Stimulated activated CD8-positive, alpha-beta memory T cell treated with anti-CD3 and anti-CD28 coated beads, Interleukin-2, amount 100 ng/mL, for 48 hours (primary cell): ENCODE measurements around the gene PROX1.

ENCODE experiments used
- DNase-seq, 2 donors: peaks; one replicate each; pipeline ENCODE4 v3.0.0-alpha.2; 2020; ENCODE audit warnings: low read depth in 2 of 2

Gene PROX1

DNA sequence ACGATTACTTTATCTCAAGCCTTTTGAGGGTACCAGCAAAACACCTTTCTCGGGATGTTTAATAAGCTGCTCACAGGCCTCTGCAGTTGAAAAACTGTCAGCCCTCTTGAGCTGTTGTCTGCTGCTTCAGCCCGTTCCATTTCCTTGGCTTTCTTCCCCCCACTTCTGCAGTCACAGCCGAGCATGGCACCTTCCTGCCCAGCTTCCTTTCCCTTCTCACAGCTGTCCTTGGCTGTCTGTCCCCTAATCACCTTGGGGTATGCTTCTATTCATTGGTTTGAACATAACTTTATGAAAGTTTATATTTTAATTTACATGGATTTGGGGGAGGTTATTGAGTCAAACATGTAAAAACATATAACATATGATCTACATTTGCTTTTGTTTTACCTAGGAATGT, 6.9 kb upstream of the PROX1 start:
- no peak for DNase-seq

DNA sequence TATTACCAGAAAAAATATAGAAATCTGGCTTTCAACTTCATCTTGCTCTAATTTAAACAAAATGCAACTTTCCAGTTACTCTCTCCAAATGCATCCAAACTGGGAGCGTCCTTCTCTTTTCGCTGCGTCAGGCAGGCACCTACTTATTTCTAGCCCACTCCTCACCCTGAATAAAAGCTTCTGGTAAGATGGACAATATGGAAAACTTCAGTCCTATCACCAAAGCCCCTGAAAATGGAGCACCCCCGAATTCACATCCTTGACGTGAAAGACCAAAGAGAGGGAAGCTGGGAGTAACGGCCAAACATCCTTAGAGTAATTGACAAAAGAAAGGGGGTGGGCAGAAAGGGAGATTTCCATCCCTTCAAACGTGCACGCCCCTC, 5.5 kb upstream of the PROX1 start:
- DNase-seq, result no peak

DNA sequence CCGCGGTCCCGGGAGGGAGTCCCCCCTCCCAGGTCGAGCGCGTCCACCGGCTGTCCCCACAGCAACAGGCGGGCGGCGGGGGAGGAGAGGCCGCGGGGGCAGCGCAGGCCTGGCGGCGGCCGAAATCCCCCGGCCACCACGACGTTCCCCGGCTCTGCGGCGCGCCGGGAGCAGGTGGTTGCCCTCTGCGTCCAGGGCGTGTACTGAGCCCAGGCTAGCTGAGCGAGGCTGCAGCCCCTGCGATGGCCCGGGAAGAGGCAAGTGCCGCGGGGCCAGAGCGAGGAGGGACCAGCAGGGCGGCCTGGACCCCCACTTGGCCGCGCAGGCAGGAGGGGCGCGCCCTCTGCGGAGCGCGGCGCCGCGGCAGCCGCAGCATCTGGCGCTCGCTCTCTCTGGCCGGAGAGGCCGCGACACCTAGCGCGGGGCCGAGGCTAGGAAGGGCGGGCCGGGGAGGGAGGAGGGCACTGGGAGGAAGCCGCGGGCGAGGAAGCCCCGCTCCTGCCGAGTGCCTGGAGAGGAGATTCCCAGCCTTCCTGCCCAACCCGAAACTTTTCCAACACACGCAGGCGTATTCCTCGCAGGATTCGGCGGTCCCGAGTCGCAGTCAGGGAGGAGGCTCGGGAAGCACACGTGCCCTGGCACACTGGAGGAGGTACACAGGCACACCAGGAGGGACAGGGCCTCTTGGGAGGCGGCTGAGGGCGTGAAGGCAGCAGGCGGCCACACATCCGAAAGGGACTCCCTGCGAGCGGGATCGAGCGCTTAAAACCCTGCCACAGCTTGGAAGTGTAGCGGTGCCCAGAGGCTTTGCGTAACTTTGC, 4.9 kb upstream of the PROX1 start:
- no peak for DNase-seq

DNA sequence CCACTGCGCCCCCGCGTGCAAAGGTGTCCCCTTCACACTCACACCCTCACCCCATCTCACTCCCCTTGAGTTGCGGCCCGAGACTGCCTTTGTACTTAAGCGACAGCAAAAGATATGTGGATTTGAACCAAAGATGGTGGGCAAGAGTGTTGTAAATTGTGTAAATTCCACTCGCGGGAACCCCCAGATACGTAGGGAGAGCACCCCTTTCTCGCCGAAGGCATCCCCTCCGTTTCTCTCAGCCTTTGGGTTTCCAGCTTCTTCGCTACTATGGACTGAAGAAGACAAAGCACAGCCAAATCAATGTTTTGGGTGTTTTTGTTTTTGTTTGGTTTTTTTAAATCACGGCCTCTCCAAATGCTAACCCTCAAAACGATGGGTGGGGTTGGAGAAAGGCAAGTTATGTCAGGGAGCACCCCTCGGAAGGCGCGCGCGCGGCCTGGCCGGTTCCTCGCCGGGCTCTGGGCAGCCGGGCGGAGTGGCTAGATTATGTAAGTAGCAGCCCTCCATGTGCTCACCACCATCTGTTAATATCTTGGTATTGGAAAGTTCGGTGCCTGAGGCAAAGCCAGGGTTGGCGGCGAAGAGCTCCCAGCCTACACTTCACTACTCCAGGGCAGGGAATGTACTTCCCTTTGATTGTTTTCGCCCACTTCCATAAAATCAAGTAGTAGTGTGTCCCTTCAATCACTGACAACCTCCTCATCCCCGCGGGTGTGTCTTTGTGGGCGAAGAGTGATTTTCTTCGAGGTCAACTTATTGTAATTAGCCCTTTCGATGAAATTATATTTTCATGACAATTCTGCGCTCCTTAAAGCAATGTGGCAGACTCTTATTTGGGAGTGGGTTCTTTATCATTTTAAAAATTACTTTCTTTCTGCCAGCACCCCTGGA, 4.0 kb upstream of the PROX1 start:
- DNase-seq, result no peak

DNA sequence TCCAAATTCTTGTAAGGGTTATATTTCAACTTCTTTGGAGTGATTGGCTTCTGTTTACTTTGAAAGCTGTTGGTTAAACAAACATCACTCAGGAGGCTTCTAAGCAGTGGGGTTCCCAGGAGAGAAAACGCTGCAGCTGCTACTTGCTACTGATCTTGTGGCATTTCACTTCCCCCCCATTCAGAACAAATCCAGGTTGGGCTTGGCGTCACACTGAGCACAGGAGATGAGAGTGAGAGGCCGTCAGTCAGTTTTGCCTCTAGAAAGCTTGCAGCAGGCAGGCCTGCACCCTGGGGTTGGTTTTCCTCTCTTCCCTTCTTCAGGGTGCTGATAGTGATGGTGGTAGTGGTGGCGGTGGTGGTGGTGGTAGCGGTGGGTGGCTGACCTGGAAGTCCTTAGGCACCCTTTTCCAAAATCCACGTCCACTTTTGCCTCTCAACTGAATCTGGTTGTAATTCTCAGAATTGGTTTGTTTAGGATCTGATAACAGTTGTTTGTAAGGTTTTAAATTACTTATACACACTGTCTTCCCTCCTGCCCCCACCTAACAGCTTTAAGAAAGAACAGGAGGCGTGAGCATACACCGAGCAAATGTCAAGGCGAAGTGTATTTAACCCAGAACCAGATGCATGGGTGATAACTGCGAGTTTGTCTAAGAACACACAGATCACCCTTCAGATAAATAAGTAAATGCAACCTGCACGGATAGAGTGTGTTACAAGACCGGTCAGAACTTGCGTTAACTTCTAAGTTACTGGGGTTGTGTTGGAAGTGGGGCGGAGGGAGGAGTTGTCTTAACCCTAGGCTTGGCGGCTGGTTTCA, 3.2 kb upstream of the PROX1 start:
- DNase-seq, result no peak

DNA sequence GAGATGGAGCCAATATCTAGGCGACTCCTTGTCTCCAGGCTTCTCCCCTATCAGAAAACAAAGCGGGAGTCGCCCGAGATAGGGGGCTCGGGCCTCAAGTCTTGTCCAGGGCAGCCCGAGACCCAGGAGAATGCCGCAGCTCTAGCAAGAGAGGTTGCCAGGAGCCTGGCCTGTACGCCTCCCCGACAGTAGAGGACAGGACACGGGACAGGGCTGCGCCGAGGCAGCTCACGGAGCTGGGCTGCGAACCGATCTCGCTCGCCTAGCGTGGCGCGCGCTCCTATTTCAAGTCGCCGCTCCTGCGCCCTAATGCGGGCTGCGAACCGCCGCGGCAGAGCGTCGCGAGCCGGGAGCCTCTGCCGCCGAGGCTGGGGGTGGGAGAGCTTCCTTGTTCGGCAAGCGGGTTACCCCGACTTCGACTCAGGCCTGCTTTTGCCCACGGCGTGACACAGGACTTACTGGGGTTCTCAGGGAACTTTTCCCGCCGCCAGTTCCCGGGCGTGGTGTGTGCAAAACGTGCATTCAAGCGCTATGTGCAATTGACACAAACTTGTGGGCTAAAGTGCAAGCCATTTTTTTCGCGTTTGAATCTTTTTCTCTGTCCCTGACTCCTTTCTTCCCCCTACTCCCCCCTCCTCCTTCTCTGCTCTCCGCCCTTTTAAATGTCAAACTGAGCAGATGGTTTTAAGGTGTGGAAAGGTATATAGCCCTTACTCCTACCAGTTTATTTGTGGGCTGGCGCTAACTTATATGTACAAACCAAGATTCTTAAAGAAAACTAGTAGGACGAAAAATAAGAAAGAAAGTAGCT, 2.4 kb upstream of the PROX1 start:
- no peak for DNase-seq

DNA sequence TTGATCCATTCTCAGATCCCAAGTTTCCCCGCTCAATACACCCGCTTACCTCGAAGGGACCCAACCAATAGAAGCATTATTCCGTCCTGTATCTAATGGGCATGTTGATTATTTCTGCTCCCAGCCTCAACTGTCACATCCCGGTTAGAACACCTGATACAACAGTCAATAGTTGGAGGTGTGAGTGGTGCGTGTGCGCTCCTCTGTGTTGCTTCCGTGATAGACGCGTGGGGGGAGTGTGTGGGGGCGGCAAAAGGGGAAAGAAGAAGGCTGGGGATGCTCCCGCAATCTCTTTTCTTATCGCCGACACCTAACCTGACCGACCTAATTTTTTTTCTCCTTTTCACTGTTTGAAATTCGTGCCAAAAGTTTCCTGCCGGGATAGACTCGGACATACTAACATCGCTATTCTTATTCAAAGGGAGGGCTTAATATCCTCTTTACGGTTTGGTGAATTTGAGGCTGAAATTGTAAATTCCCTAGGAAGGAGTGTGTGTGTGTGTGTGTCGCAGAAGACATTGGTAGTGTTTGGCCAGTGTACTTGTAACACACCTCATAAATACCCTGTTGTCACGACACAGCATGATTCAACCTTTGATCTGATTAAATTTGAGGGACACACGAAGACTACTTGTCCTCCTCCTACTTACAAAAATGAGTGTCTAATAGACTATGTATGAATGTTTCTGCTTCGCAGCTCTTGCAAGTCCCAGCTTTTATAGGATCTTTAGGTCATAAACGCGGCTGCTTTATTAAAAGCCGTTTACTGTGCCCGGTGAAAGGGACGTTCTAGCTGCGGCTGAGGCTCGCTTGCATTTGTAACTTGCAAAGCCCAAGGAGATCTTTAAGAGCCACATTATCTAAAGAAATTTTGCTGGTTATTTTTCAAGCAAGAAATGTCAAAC, 1.5 kb upstream of the PROX1 start:
- DNase-seq, result no peak

DNA sequence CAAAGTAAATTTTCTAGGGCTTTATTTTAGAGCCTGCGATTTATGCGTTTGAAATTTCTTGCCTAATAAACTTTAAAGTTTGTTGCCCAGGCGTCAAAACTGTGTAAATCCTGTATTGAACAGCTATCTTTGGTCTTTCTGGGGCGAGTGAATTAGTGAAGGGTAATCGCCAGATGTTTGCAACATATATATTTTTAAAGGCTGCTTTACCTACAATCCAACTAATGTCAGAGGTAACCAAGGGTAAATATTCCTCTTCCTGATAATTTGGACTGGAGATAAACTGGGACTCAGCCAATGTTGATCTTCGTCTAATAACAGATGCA, 885 bp upstream of the PROX1 start:
- DNase-seq, result no peak

DNA sequence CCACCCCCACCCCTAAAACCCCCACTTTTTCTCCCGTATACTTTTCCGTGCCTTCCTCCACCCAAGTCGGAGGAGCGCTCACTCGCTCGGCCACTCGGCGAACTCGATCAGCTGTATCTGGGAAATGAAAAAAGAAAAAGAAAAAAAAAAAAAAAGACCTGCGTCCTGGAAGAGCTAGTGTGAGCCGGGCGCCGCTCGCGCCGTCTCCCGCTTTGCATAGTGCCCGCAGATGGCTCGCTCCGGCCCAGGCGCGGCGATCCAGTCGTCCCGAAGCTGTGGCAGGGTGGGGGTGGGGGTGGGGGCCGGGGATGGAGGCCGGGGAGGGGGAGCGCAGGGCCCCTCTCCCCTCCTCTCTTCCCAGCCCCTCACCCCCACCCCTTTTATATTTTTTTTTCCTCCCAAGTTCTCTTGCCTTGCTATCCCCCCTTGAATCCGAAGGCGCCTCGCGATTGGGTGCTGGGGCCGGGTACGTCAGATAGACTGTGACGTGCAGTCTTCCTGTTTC, 299 bp upstream of the PROX1 start:
- DNase-seq, result no peak

DNA sequence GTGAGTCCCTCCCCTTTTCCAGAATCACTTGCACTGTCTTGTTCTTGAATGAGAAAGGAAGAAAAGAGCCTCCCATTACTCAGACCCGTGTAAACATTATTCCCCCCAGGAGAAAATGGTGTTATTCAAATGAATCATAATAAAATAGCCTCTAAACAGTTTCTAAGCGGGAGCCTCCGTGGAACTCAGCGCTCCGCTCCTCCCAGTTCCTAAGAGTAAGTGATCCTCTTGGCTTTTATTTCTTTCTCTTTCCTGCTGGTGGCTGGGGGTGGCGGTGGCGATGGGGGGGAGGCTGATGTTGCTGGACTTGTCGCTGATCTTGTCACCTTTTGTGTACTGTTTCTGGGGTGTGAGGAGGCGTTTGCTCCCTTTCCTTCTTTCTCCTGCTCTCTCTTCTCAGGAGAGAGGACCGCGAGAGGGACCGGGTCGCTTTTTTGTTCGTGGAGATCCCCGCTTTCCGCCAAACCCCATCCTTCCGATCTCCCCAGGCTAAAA, 781 bp downstream of the PROX1 start:
- no peak for DNase-seq

DNA sequence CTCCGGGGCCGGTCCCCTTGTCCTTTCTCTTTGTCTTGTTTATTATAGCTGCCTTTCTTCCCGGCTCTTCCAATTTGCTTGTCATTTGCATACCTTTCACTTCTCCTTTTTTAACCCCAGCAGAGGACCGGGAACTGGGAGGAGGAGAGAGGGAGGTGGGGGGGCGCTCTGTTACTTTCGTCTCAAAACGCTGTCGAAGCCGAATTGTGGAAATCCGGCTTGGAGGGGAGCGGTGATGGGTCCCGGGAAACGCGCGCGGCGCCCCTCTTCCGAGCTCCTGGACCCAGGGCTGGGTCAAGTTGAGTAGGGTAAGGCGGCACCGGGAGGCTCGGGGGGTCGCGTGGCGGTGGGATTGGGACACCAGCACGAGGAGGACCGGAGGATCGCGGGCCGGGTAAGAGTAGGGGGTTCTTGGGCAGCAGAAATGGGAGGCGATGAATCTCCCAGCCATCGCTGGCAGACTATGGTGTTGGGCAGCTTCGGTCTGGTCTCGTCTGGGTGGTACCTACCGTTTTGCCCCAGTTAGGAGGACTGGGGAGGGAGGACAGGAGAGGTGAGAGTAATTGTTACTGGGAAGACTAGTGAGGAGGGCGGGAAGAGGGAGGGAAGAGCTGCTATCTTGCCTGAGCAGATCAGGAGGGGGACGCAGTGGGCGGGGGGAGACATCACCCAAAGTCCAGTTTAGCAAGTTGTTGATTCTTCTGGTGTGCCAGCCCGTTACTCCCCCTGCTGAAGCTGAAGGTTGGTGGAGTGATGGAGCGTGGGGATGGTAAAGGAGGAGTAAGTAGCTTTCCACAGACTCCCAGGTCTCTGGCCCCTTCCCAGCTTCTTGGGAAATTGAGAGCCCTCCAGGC, 1.5 kb downstream of the PROX1 start:
- no peak for DNase-seq

DNA sequence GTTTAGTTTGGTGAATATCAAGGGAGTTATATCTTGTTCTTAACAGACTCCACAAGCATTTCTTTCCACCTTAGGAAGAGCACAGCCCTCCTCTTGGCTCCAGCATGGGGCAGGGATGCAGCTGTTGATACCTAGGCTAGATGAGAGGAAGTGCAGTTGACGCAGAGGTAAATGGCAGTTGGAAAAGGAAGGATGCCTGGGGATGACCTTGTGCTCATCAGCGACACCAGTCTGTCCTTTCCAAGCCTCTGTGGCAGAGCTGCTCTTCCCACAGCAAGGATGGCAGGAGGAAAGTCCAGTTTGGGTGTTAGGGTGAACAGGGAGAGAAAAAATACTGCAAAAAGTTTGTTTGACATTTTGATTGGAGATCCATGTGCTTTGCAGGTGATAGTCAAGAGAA, 6.2 kb downstream of the PROX1 start:
- no peak for DNase-seq

DNA sequence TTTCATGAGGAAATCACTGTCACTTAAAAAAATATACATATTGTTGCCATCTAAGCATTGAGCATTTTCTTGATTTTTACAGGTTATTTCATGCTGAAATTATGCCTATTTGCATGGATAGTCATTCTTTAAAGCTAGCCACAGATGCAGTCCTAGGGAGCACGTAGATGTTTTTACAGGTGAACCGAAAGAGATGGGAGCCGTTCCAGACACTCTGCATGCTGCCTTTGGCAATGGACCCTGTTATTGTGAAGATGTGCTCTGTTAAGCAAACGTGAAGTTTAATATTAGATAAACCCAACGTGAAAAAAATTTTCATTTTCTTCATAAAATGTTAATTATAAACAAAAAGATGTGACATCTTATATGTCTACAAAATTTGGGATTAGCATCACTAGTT, 7.1 kb downstream of the PROX1 start:
- DNase-seq, result no peak

DNA sequence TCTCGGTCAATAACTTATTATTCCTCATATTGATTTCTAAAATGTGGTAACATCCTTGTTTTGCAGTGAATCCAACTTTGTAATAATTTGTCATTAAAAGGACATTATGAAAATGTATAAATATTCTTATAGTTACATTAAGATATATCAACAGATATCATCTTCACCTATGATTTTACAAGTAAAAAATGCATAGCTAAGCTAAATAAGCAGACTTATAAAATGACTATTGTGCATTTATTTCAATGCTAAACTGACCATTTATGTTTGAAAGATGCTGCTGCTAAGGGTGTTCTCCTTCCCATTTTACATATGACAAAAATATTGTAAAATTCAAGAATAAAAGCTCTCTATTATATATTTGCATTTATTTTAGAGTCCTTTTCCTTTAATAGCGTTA, 7.8 kb downstream of the PROX1 start:
- no peak for DNase-seq

DNA sequence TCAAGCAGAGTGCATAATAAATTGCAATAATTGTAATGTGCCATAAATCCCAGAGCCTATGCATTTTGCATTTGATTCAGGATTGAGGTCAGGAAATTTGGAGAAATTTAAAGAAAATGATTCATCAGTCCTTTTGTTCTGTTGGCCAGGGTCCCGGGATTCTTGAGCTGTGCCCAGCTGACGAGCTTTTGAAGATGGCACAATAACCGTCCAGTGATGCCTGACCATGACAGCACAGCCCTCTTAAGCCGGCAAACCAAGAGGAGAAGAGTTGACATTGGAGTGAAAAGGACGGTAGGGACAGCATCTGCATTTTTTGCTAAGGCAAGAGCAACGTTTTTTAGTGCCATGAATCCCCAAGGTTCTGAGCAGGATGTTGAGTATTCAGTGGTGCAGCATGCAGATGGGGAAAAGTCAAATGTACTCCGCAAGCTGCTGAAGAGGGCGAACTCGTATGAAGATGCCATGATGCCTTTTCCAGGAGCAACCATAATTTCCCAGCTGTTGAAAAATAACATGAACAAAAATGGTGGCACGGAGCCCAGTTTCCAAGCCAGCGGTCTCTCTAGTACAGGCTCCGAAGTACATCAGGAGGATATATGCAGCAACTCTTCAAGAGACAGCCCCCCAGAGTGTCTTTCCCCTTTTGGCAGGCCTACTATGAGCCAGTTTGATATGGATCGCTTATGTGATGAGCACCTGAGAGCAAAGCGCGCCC, 8.7 kb downstream of the PROX1 start:
- DNase-seq, result no peak

DNA sequence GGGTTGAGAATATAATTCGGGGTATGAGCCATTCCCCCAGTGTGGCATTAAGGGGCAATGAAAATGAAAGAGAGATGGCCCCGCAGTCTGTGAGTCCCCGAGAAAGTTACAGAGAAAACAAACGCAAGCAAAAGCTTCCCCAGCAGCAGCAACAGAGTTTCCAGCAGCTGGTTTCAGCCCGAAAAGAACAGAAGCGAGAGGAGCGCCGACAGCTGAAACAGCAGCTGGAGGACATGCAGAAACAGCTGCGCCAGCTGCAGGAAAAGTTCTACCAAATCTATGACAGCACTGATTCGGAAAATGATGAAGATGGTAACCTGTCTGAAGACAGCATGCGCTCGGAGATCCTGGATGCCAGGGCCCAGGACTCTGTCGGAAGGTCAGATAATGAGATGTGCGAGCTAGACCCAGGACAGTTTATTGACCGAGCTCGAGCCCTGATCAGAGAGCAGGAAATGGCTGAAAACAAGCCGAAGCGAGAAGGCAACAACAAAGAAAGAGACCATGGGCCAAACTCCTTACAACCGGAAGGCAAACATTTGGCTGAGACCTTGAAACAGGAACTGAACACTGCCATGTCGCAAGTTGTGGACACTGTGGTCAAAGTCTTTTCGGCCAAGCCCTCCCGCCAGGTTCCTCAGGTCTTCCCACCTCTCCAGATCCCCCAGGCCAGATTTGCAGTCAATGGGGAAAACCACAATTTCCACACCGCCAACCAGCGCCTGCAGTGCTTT, 9.4 kb downstream of the PROX1 start:
- DNase-seq, result no peak

DNA sequence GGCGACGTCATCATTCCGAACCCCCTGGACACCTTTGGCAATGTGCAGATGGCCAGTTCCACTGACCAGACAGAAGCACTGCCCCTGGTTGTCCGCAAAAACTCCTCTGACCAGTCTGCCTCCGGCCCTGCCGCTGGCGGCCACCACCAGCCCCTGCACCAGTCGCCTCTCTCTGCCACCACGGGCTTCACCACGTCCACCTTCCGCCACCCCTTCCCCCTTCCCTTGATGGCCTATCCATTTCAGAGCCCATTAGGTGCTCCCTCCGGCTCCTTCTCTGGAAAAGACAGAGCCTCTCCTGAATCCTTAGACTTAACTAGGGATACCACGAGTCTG, 10.0 kb downstream of the PROX1 start:
- DNase-seq, result no peak

DNA sequence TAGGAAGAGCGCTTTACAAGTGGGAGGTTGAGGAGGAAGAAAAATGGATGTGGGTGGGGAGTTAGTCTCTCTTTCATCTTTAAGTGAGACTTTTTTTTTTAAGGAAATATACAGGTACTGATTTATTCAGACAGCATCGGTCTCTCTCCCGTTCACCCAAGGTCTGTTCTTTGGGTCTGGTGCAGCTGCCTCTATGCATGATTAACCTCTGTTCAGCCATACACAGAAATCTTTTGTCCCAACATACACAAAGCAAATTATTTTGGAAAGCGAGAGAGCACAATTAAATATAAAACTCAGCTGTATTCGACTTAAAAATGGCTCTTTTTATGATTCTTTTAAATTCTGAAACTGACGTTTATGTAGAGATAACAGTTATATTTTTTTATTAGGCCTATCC, 11.0 kb downstream of the PROX1 start:
- DNase-seq, result no peak
